RCC 7860 (cell line): Measurements from ENCODE around the gene TRIM37.
"Not testable (repeated sequence)": the region's sequence is repeated elsewhere in the genome, so short reads cannot be mapped to it uniquely, and the experiment has no call there.

Experiments used
- DNase-seq: peaks from one replicate; pipeline ENCODE4 v3.0.0-alpha.2; 2015; ENCODE audit warnings: low spot score
- FAIRE-seq: peaks from 2 replicates; lab custom pipeline; 2012; peaks lifted over from hg19 to GRCh38; lab: Jason Lieb, UNC

Gene TRIM37

GRCh38 chr17:59111539-59111938 is 4.9 kb upstream of the TRIM37 start:
- FAIRE-seq, result no peak
- DNase-seq, result no peak

- FAIRE-seq, result no peak
Observed at GRCh38 chr17:59110973-59111372, 4.3 kb upstream of the TRIM37 start.

GRCh38 chr17:59108400-59109102 is 1.9 kb upstream of the TRIM37 start:
- no peak for DNase-seq
- no peak for FAIRE-seq

More at GRCh38 chr17:59110973-59111372, 4.3 kb upstream of the TRIM37 start:
- DNase-seq, result no peak

GRCh38 chr17:59107306-59107670 is 608 bp upstream of the TRIM37 start:
- FAIRE-seq, result no peak
- DNase-seq, result no peak

- no peak for FAIRE-seq
- peak; percentile 27 for DNase-seq
Observed at GRCh38 chr17:59105852-59106462, 723 bp downstream of the TRIM37 start.

GRCh38 chr17:59101178-59101577 is 5.5 kb downstream of the TRIM37 start:
- FAIRE-seq, result no peak
- DNase-seq, result no peak

- DNase-seq (no peak), FAIRE-seq (no peak)
Observed at GRCh38 chr17:59097876-59098275, 8.8 kb downstream of the TRIM37 start.

GRCh38 chr17:59094861-59095530 is 11.7 kb downstream of the TRIM37 start:
- FAIRE-seq, result peak; percentile 46

GRCh38 chr17:59093702-59094231 is 12.9 kb downstream of the TRIM37 start:
- FAIRE-seq, result peak; percentile 86
- DNase-seq, result peak; percentile 89

More at GRCh38 chr17:59094861-59095530, 11.7 kb downstream of the TRIM37 start:
- DNase-seq, result peak; percentile 47

GRCh38 chr17:59093145-59093701 is 13.5 kb downstream of the TRIM37 start:
- FAIRE-seq (no peak), DNase-seq (no peak)

- not testable (repeated sequence) for DNase-seq, FAIRE-seq
Observed at GRCh38 chr17:59090593-59090992, 16.1 kb downstream of the TRIM37 start.

GRCh38 chr17:59084154-59084553 is 22.5 kb downstream of the TRIM37 start:
- FAIRE-seq, result no peak
- no peak for DNase-seq

- no peak for FAIRE-seq
- peak; percentile 20 for DNase-seq
Observed at GRCh38 chr17:59074494-59074893, 32.2 kb downstream of the TRIM37 start.

GRCh38 chr17:59073972-59074371 is 32.7 kb downstream of the TRIM37 start:
- DNase-seq (no peak), FAIRE-seq (no peak)

GRCh38 chr17:59069856-59070255 is 36.8 kb downstream of the TRIM37 start:
- DNase-seq, result no peak
- no peak for FAIRE-seq

GRCh38 chr17:59067756-59068155 is 38.9 kb downstream of the TRIM37 start:
- DNase-seq (no peak), FAIRE-seq (no peak)

- FAIRE-seq (no peak), DNase-seq (no peak)
Observed at GRCh38 chr17:59067340-59067739, 39.3 kb downstream of the TRIM37 start.

- FAIRE-seq (no peak), DNase-seq (no peak)
Observed at GRCh38 chr17:59062509-59062908, 44.2 kb downstream of the TRIM37 start.

- FAIRE-seq (no peak), DNase-seq (no peak)
Observed at GRCh38 chr17:59056857-59057256, 49.8 kb downstream of the TRIM37 start.

- no peak for FAIRE-seq
Observed at GRCh38 chr17:59049798-59050197, 56.9 kb downstream of the TRIM37 start.

GRCh38 chr17:59047616-59048015 is 59.1 kb downstream of the TRIM37 start:
- FAIRE-seq, result no peak

More at GRCh38 chr17:59049798-59050197, 56.9 kb downstream of the TRIM37 start:
- DNase-seq, result no peak

More at GRCh38 chr17:59047616-59048015, 59.1 kb downstream of the TRIM37 start:
- no peak for DNase-seq
